Mucosa of descending colon (tissue), 3 donors: Measurements from ENCODE around the gene CFAP45. TPM values are rescaled to one million over a fixed set of nuclear protein-coding genes. Genes with fewer than 3 reads are reported as not detected.

Experiments
- ATAC-seq: fragments of 200-7000 bp; cut with Tn5 transposase; one replicate; pipeline ENCODE4 v1.9.1; 2020; ENCODE audit warnings: mild to moderate bottlenecking, moderate library complexity
- DNase-seq, 3 donors: peaks; one replicate each; pipeline ENCODE4 v3.0.0-alpha.2; 2020
- H3K36me3 ChIP-seq: fragments of 200-600 bp; one replicate; pipeline ENCODE4 v1.8.0; 2021; ENCODE audit warnings: low read depth, mild to moderate bottlenecking
- H3K4me1 ChIP-seq: fragments of 200-600 bp; one replicate; pipeline ENCODE4 v1.8.0; 2021; ENCODE audit warnings: low read depth, mild to moderate bottlenecking
- H3K4me3 ChIP-seq: fragments of 200-600 bp; one replicate; pipeline ENCODE4 v1.8.0; 2021; ENCODE audit warnings: mild to moderate bottlenecking
- H3K9me3 ChIP-seq: fragments of 200-600 bp; one replicate; pipeline ENCODE4 v1.8.0; 2021; ENCODE audit warnings: mild to moderate bottlenecking
- intact Hi-C, 2 donors: fragments of 100-400 bp; cut with DNase I in 1 of 2; cut with micrococcal nuclease in 1 of 2; formaldehyde crosslinking; loops; one replicate each; pipeline versions ENCODE4 v1.11.0 to v1.11.1; 2022; cut with DNase I, micrococcal nuclease
- total RNA-seq, 3 donors: library from RNA; stranded (reverse); fragmentation: NEBNext Ultra II Directional in 2 of 3; extraction: Animal tissue kit (Norgen Biotek cat#: 25700) in 2 of 3; gene quantifications; one replicate each; pipeline versions ENCODE4 v1.2.1 to v1.2.4, GENCODE V29; 2021 to 2023
- TF ChIP-seq, protein P1 (sequence below): fragments of 200-600 bp; IDR thresholded peaks from one replicate; pipeline ENCODE4 v1.8.0; 2022; ENCODE audit warnings: antibody characterized with exemption, mild to moderate bottlenecking
- donor health status: DM: no; HTN: no; CAD: no; lungs with moderate emphysema.
- donor health status: DM: no; HTN: no; CAD: no.
- donor health status: DM: no; HTN: yes; CAD: no.

CFAP45 gene
- total RNA-seq, 3 donors from 2014 or later = 0.36 to 0.57 TPM; not detected in 1

DNA sequence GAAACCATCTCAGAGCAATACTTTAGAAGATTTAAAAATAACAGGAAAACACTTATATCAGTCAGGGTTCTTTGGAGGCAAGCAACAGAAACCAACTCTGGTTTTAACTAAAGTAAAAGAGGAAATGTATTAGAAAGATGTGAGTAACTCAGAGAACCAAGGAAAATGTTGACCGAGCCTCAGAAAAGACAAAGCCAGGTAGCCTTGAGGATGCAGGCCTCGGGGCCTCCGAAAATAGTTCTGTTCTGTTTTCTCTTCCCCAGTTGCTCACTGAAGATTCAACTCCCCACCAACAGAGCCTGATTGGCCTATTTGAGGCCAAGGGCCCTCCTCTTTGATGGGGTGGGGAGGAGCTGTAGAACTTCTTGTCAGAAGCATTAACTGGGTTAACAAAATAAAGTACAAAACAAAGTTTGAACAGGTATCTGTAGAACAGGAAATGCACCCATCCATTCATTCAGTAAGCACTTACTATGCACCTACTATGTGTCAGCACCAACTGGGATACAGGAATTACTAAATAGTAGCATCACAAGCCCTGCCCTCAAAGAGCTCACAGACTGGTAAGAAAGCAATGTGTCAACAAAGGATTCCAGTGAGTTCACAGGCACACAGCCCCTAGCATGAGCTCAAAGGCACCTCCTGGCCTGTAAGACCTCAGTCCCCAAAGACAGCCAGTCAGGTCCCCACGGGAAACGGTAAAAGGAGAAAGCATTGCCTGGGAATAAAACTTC is 60.7 kb downstream of the CFAP45 start:
- DNase-seq (no peak), ATAC-seq (no peak)
- no peak overlapping the region for H3K4me3 ChIP-seq
- intact Hi-C loops = no loop called here
- no peaks in the 10 kb centered on the region for H3K9me3 ChIP-seq
- no peaks in the 10 kb centered on the region for H3K36me3 ChIP-seq
- TF ChIP-seq, protein P1, sequence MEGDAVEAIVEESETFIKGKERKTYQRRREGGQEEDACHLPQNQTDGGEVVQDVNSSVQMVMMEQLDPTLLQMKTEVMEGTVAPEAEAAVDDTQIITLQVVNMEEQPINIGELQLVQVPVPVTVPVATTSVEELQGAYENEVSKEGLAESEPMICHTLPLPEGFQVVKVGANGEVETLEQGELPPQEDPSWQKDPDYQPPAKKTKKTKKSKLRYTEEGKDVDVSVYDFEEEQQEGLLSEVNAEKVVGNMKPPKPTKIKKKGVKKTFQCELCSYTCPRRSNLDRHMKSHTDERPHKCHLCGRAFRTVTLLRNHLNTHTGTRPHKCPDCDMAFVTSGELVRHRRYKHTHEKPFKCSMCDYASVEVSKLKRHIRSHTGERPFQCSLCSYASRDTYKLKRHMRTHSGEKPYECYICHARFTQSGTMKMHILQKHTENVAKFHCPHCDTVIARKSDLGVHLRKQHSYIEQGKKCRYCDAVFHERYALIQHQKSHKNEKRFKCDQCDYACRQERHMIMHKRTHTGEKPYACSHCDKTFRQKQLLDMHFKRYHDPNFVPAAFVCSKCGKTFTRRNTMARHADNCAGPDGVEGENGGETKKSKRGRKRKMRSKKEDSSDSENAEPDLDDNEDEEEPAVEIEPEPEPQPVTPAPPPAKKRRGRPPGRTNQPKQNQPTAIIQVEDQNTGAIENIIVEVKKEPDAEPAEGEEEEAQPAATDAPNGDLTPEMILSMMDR = no peak
- H3K4me1 ChIP-seq = no peaks in the 10 kb centered on the region

DNA sequence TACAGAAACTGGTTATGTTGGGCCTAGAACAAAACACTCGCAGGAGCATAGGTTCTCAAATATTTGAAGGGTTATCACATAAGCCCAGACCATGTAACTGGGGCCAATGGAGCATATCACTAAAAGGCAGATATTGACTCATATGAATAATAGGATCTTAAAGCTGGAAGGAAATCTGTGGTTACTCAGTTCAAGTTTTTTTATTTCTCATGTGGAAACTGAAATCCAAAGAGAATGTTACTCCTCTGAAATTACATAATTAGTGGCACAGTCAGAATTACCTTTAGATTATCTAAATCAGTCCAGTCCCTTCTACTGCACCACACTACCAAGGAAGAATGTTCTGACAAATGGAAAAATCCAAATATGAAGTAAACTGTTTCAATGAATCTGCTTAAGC is 61.2 kb downstream of the CFAP45 start:
- ATAC-seq = no peak
- Histone ChIP-seq H3K9me3 (no peaks in the 10 kb centered on the region), H3K4me1 (no peaks in the 10 kb centered on the region), H3K4me3 (no peak overlapping the region), H3K36me3 (no peaks in the 10 kb centered on the region)
- TF ChIP-seq, protein P1 = no peak
- no peak for DNase-seq
- intact Hi-C loops = no loop called here

DNA sequence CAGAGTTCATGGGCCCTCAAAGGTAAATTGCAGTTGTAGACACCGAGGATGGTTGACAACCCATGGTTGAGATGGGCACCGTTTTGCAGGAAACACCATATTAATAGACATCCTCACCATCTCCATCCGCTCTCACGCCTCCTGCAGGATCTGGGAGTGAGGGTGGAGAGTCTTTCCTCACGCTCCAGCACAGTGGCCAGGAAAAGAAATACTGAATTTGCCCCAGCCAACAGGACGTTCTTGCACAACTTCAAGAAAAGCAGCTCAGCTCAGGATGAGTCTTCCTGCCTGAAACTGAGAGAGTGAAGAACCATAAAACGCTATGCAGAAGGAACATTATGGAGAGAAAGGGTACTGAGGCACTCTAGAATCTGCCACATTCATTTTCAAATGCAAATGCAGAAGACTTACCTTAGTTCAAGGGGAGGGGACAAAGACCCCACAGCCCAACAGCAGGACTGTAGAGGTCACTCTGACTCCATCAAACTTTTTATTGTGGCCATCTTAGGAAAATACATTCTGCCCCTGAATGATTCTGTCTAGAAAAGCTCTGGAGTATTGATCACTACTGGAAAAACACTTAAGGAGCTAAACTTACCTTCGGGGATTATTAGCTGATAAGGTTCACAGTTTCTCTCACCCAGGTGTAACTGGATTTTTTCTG is 64.0 kb downstream of the CFAP45 start:
- ATAC-seq = no peak
- intact Hi-C loops = no loop called here
- H3K4me3 ChIP-seq = no peak overlapping the region
- TF ChIP-seq, protein P1 = no peak
- no peaks in the 10 kb centered on the region for H3K9me3 ChIP-seq
- DNase-seq = no peak
- no peaks in the 10 kb centered on the region for H3K36me3 ChIP-seq
- no peaks in the 10 kb centered on the region for H3K4me1 ChIP-seq

DNA sequence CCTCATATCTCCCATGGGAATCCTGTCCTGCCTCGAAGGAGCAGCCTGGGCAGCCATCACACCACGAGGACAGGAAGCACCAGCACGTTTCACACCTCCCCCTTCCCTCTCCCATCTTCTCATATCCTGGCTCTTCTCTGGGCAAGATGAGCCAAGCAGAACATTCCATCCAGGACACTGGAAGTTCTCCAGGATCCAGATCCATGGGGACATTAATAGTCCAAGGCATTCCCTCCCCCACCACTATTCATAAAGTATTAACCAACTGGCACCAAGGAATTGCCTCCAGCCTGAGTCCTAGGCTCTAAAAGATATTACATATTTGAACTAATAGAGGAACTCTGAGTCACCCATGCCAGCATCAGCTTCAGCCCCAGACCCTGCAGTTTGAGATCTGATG is 64.6 kb downstream of the CFAP45 start:
- Histone ChIP-seq H3K4me3 (no peak overlapping the region), H3K36me3 (no peaks in the 10 kb centered on the region), H3K4me1 (no peaks in the 10 kb centered on the region), H3K9me3 (no peaks in the 10 kb centered on the region)
- intact Hi-C loops = no loop called here
- ATAC-seq (no peak), DNase-seq (no peak)
- TF ChIP-seq, protein P1 = no peak

DNA sequence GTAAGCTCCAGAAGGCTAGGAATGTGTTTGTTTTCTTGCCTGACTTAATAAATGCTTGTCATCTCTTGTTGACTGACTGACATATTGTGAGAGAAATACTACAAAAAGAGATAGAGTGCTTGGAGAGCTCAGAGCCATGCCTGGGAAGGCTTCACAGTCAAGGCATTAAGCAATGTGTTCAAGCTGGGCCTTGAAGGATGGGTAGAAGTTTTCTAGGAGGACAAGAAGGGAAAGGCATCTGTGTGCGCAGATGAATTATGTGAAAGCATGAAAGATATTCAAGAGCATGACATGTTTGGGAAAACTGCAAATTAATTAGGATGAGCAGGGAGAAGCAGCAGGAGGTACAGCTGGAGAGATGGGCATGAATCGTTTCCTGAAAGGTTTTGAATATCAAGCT is 67.7 kb downstream of the CFAP45 start:
- intact Hi-C loops = no loop called here
- no peaks in the 10 kb centered on the region for H3K9me3 ChIP-seq
- no peaks in the 10 kb centered on the region for H3K4me1 ChIP-seq
- H3K36me3 ChIP-seq = no peaks in the 10 kb centered on the region
- no peak for ATAC-seq
- DNase-seq = no peak
- no peak overlapping the region for H3K4me3 ChIP-seq
- TF ChIP-seq, protein P1 = no peak
